HG02798 (cell line): ENCODE measurements around the gene REEP6.

Experiments
- ATAC-seq: cut with Tn5 transposase; IDR thresholded peaks from one replicate; pipeline ENCODE4 v1.9.1; 2021; ENCODE audit warnings: mild to moderate bottlenecking; ENCODE audit not compliant: unreplicated experiment, poor library complexity

The REEP6 gene

DNA sequence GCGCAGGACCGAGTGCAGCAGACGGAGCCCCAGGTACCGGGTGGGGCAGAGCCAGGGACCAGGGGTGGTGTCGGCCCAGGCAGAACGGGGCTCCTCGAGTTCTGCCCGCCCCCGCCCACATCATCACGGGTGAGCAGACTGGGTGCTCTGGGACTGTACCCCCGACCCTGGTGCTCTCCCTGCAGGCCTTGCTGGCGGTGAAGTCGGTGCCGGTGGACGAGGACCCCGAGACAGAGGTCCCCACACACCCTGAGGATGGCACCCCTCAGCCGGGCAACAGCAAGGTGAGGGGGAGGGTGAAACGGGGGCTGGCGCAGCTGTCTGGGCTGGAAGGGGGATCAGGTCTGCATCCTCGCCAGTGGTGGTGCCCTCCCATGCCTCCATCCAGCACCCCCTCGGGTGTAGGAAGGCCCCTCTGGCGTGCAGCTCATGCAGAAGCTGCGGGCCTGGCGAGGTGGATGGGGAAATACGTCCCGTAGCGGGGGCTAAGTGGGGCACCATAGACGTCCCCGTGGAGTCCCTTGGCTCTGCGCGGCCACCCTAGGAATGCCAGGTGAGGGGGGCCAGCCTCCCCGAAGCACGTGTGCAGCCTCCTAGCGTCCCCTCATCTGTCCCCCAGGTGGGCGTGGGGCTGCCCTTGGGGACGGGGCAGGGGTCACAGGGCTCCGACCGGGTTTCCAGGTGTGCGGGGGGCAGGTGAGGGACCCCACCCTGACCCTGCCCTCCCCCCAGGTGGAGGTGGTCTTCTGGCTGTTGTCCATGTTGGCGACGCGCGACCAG, 34.7 kb upstream of the REEP6 start:
- no peak for ATAC-seq

DNA sequence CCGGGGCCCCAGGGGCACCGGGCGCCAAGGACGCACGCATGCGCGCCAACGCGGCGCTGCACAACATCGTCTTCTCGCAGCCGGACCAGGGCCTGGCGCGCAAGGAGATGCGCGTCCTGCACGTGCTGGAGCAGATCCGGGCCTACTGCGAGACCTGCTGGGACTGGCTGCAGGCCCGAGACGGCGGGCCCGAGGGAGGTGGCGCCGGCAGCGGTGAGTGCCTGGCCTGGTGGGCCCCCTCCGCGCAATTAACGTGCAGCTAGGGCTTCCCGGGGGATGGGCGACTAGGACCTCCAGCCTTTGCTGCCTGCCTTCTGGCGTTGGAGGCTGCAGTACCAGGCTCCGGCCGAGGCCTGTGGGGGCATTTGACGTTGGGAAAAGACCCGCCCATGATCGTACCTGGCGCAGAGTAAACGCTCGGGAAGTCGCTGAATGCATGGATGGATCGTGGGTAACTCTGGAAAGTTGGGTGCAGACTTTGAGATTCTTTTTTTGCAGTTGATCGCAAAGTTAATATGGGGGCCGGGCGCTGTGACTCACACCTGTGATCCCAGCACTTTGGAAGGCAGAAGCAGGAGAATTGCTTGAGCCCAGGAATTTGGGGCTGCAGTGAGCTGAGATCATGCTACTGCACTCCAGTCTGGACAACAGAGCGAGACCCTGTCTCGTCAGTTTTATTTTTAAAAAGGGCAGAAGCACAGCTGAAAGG, 33.8 kb upstream of the REEP6 start:
- ATAC-seq = no peak

DNA sequence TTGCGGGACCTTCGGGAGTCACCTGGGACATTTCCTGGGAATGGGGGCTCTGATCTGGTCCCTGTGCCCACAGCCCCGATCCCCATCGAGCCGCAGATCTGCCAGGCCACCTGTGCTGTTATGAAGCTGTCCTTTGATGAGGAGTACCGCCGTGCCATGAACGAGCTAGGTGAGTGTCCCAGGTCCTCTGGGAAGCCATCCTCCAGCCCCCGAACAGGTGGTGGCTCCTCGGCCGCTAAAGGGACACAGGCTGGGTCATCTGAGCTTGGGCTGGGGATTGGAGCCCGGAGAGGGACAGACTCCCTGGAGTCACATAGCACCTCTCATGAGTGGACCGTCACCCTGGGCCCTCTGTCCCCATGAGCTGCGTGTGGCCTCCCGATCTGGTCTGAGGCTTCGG, 33.1 kb upstream of the REEP6 start:
- ATAC-seq = no peak

DNA sequence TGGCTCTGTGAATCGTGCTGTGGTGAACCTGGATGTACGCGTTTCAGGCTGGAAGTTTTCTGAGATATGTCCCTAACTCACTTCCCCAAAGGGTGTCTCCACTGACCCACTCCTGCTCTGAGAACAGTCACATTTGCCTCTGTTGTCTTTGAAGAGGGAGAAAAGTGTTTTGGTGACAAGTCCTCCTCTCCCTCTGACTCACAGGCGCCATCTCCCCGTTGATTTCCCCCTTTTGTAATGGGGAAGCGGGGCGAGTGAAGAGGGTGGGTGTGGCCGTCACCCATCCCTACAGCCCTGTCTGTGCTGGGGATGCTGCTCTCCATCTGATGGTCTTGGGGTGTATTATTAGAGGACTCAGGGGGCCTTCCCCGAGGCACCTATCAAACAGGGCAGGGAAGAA, 31.5 kb upstream of the REEP6 start:
- ATAC-seq = no peak

DNA sequence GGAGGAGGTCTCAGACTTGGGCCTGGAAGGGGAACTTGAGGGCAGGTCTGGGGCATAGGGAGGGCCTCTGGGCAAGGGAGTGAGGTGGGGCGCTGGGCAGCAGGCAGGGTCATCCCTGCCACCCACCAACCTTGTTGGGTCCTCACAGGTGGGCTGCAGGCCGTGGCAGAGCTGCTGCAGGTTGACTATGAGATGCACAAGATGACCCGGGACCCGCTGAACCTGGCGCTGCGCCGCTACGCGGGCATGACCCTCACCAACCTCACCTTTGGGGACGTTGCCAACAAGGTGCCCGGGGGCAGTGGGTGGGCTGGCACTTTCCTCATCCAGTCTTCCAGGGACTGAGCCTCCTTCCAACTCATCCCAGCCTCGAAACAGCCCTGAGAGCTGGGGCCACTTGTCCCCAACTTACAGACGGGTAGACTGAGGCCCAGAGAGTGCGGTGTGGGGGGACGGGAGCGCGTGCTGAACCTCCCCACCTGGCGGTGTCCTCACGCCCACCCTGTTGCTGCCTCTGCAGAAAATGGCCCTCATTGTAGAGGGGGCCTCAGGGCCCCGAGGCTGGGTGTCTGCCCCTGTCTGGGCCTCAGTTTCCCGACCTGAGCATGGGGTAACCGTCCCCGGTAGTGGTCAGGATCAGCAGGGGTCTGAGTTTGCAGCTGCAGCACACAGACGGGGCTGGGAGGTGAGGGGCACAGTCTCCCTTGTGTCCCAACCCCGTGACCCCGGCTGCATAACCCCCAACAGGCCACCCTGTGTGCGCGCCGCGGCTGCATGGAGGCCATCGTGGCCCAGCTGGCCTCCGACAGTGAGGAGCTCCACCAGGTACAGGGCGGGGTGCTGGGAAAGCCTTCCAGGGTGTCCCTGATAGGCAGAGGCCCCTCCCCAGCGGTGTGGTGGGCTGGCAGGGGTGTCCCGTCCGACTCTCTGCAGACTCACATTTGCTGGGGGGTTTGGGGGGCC, 30.7 kb upstream of the REEP6 start:
- ATAC-seq = no peak

DNA sequence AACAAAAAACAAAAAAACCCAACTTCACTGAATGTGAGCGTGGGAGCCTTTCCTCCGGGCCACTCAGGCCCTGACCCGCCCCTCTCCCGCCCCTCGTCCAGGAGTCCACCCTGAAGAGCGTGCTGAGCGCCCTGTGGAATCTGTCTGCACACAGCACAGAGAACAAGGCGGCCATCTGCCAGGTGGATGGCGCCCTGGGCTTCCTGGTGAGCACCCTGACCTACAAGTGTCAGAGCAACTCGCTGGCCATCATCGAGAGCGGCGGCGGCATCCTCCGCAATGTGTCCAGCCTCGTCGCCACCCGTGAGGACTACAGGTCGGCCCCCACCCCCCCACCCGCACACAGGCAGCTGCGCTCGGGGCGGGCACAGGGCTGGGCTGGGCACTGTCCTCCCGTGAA, 29.1 kb upstream of the REEP6 start:
- ATAC-seq = no peak

DNA sequence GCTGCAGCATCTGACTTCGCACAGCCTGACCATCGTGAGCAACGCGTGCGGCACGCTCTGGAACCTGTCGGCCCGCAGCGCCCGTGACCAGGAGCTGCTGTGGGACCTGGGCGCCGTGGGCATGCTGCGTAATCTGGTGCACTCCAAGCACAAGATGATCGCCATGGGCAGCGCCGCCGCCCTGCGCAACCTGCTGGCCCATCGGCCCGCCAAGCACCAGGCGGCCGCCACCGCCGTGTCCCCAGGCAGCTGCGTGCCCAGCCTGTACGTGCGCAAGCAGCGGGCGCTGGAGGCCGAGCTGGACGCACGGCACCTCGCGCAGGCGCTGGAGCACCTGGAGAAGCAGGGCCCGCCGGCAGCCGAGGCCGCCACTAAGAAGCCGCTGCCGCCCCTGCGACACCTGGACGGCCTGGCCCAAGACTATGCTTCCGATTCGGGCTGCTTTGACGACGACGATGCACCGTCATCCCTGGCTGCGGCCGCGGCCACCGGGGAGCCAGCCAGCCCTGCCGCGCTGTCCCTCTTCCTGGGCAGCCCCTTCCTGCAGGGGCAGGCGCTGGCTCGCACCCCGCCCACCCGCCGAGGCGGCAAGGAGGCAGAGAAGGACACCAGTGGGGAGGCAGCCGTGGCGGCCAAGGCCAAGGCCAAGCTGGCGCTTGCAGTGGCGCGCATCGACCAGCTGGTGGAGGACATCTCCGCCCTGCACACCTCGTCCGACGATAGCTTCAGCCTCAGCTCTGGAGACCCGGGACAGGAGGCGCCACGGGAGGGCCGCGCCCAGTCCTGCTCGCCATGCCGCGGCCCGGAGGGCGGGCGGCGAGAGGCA, 25.6 kb upstream of the REEP6 start:
- ATAC-seq = no peak

DNA sequence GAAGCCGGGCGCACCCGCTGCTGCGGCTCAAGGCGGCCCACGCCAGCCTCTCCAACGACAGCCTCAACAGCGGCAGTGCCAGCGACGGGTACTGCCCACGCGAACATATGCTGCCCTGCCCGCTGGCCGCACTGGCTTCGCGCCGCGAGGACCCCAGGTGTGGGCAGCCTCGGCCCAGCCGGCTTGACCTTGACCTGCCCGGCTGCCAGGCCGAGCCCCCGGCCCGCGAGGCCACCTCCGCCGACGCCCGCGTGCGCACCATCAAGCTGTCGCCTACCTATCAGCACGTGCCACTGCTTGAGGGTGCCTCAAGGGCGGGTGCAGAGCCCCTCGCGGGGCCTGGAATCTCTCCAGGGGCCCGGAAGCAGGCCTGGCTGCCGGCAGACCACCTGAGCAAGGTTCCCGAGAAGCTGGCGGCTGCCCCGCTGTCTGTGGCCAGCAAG, 24.9 kb upstream of the REEP6 start:
- no peak for ATAC-seq

DNA sequence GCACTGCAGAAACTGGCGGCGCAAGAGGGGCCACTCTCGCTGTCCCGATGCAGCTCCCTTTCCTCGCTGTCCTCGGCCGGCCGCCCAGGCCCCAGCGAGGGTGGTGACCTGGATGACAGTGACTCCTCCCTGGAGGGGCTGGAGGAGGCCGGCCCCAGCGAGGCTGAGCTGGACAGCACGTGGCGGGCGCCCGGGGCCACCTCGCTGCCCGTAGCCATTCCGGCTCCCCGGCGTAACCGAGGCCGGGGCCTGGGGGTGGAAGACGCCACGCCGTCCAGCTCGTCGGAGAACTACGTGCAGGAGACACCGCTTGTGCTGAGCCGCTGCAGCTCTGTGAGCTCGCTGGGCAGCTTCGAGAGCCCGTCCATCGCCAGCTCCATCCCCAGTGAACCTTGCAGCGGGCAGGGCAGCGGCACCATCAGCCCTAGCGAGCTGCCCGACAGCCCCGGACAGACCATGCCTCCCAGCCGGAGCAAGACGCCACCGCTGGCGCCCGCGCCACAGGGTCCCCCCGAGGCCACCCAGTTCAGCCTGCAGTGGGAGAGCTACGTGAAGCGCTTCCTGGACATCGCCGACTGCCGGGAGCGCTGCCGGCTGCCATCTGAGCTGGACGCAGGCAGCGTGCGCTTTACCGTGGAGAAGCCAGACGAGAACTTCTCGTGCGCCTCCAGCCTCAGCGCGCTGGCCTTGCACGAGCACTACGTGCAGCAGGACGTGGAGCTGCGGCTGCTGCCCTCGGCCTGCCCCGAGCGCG, 24.3 kb upstream of the REEP6 start:
- ATAC-seq = no peak

DNA sequence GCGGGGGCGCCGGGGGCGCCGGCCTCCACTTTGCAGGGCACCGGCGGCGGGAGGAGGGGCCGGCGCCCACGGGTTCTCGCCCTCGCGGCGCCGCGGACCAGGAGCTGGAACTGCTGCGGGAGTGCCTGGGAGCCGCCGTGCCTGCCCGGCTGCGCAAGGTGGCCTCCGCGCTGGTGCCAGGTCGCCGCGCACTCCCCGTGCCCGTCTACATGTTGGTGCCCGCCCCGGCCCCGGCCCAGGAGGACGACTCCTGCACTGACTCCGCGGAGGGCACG, 23.8 kb upstream of the REEP6 start:
- no peak for ATAC-seq

DNA sequence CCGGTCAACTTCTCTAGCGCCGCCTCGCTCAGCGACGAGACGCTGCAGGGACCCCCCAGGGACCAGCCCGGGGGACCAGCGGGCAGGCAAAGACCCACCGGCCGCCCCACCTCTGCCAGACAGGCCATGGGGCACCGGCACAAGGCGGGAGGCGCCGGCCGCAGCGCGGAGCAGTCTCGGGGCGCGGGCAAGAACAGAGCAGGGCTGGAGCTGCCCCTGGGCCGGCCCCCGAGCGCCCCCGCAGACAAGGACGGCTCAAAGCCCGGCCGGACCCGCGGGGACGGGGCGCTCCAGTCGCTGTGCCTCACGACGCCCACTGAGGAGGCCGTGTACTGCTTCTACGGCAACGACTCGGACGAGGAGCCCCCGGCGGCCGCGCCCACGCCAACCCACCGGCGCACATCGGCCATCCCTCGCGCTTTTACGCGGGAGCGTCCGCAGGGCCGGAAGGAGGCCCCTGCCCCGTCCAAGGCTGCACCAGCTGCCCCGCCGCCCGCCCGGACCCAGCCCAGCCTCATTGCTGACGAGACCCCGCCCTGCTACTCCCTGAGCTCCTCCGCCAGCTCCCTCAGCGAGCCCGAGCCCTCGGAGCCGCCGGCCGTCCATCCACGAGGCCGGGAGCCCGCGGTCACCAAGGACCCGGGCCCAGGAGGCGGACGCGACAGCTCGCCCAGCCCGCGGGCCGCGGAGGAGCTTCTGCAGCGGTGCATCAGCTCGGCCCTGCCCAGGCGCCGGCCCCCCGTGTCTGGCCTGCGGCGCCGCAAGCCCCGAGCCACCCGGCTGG, 23.3 kb upstream of the REEP6 start:
- ATAC-seq = no peak

DNA sequence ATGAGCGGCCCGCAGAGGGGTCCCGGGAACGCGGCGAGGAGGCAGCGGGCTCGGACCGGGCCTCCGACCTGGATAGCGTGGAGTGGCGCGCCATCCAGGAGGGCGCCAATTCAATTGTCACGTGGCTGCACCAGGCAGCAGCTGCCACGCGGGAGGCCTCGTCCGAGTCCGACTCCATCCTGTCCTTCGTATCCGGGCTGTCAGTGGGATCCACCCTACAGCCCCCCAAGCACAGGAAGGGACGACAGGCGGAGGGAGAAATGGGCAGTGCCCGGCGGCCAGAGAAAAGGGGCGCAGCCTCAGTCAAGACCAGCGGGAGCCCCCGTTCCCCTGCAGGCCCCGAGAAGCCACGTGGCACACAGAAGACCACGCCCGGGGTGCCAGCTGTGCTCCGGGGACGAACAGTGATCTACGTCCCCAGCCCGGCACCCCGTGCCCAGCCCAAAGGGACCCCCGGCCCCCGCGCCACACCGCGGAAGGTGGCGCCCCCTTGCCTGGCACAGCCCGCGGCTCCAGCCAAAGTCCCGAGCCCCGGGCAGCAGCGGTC, 22.6 kb upstream of the REEP6 start:
- ATAC-seq = no peak

DNA sequence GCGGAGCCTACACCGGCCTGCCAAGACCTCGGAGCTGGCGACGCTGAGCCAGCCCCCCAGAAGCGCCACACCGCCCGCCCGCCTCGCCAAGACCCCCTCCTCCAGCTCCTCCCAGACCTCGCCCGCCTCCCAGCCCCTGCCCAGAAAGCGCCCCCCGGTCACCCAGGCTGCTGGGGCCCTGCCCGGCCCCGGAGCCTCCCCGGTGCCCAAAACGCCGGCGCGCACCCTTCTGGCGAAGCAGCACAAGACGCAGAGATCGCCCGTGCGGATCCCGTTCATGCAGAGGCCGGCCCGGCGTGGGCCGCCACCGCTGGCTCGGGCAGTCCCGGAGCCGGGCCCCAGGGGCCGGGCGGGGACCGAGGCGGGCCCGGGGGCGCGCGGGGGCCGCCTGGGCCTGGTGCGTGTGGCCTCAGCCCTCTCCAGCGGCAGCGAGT, 22.1 kb upstream of the REEP6 start:
- no peak for ATAC-seq

DNA sequence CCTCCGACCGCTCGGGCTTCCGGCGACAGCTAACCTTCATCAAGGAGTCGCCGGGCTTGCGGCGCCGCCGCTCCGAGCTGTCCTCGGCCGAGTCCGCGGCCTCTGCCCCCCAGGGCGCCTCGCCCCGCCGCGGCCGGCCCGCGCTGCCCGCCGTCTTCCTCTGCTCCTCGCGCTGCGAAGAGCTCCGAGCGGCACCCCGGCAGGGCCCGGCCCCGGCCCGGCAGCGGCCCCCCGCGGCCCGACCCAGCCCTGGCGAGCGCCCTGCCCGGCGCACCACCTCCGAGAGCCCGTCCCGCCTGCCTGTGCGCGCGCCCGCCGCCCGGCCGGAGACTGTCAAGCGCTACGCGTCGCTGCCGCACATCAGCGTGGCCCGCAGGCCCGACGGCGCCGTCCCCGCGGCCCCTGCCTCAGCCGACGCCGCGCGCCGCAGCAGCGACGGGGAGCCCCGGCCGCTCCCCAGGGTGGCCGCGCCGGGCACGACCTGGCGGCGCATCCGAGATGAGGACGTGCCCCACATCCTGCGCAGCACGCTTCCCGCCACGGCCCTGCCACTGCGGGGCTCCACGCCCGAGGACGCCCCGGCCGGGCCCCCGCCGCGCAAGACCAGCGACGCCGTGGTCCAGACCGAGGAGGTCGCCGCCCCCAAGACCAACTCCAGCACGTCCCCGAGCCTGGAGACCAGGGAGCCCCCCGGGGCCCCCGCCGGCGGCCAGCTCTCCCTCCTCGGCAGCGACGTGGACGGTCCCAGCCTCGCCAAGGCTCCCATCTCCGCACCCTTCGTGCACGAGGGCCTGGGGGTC, 21.5 kb upstream of the REEP6 start:
- ATAC-seq = no peak

DNA sequence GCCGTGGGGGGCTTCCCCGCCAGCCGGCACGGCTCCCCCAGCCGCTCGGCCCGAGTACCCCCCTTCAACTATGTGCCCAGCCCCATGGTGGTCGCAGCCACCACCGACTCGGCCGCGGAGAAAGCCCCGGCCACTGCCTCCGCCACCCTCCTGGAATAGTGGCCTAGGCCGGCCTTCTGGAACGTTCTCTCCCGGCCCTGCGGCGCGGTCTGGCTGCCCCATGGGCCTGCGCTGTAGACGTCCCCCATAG, 21.0 kb upstream of the REEP6 start:
- no peak for ATAC-seq

DNA sequence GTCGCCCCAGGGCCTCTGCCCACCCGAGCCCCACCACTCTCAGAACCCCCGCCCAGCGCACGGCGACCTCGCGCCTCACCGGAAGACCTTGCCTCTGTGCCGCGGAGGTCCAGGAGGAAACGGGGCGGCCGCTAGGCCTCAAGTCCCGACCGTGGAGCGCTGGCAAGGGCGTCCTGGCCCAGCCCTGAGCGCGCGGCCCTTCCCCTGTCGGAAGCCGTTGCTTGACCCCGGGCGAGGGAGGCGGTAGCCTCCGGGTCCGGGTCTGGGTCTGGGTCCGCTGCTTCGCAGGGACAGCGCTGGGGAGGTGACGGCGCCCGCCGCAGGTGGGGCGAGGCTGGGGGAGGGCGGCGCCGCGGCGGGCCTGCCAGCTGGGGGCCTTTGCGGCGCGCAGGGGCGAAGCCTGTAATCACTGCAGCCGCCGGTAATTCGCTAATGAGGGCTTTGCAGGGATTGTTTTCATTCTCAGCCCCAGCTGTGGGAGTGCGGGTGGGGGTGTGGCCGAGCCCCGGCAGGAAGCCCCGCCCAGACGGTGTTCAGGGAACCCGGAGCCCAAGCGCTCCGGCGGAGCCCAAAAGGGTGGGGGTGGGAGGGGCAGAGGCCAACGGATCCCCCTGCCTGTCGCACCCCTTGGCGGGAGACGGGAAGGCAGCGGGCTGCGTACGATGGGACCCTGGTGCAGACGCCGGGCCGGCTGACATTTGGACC, 20.5 kb upstream of the REEP6 start:
- no peak for ATAC-seq

DNA sequence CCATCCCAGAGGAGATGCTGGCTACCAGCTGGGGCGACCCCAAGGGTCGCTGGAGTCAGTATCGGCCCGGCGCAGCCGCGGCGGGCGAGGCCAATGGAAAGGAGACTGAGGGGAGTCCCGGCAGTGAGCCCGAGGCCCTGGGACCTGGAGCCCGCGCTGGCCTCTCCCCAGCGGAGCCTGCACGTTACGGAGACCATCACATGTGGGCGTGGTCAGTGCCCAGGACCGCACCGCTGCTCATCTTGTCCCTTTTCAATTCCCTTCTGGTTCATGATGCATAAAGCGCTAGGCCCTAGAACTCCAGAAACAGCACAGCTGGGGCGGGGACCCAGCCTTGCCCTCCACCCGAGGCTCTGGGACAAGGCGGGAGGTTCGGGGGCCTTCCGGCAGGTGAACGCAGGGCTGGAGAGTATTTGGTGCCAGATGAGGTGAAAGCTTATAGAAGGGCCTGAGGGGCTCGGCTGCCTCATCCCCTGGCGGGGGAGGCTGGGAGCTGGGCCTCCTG, 19.9 kb upstream of the REEP6 start:
- no peak for ATAC-seq
